Prostate gland (tissue), 2 donors: ENCODE measurements around the gene TCF4. TPM values are rescaled to one million over a fixed set of nuclear protein-coding genes. Genes with fewer than 3 reads are reported as not detected.

ENCODE experiments used
- DNase-seq: peaks from one replicate; pipeline ENCODE4 v3.0.0-alpha.2; 2019; ENCODE audit warnings: low spot score
- H3K27ac ChIP-seq, 2 donors: fragments of 200-600 bp; sonication (generic); 2 replicates each; pipeline ENCODE4 v1.5.1; 2017 to 2019
- H3K27me3 ChIP-seq: fragments of 200-600 bp; sonication (generic); replicated peaks from 2 replicates; pipeline ENCODE4 v1.5.1; 2019; ENCODE audit not compliant: insufficient read depth
- H3K36me3 ChIP-seq, 2 donors: fragments of 200-600 bp; sonication (generic); 1 replicate in 1 of 2; 2 replicates in 1 of 2; pipeline versions ENCODE4 v1.5.1 to v1.8.1; 2017 to 2019
- H3K4me1 ChIP-seq: fragments of 200-600 bp; sonication (generic); replicated peaks from 2 replicates; pipeline ENCODE4 v1.5.1; 2019
- H3K4me3 ChIP-seq, 2 donors: fragments of 200-600 bp; sonication (generic); 2 replicates each; pipeline ENCODE4 v1.5.1; 2017 to 2019
- H3K9me3 ChIP-seq: fragments of 200-600 bp; sonication (generic); 2 replicates; pipeline ENCODE4 v1.5.1; 2017
- POLR2A ChIP-seq: fragments of 450-650 bp; IDR thresholded peaks from one replicate; pipeline ENCODE4 v1.6.1; 2016; ENCODE audit warnings: antibody characterized with exemption, mild to moderate bottlenecking
- POLR2AphosphoS5 ChIP-seq: sonication (generic); formaldehyde crosslinking; IDR thresholded peaks from one replicate; pipeline ENCODE4 v1.6.1; 2017; ENCODE audit warnings: antibody characterized with exemption
- WGBS: methylation state at CpG from one replicate; pipeline ENCODE4 v1.1.5; 2018; 5-methylcytosine and 5-hydroxymethylcytosine counted together
- intact Hi-C: fragments of 100-400 bp; cut with DNase I; formaldehyde crosslinking; loops from one replicate; pipeline ENCODE4 v1.14.2; 2022
- total RNA-seq, 2 donors: library from RNA; depleted of rRNA; stranded (reverse); fragments of >200 nt; gene quantifications; one replicate each; pipeline ENCODE4 v1.1.0, GENCODE V29; 2016
- TF ChIP-seq, protein P1 (sequence below), 4 experiments: fragments of 200-600 bp in 2 of 4; fragments of 450-650 bp in 2 of 4; sonication (generic) in 2 of 4; IDR thresholded peaks; 1 replicate in 3 of 4; 2 replicates in 1 of 4; pipeline ENCODE4 v1.5.1; 2016 to 2019; ENCODE audit warnings: antibody characterized with exemption in 4 of 4, mild to moderate bottlenecking in 2 of 4, moderate library complexity in 2 of 4

The TCF4 gene
- total RNA-seq, 2 donors from 2014 or later: 29.8 to 87.2 TPM

DNA sequence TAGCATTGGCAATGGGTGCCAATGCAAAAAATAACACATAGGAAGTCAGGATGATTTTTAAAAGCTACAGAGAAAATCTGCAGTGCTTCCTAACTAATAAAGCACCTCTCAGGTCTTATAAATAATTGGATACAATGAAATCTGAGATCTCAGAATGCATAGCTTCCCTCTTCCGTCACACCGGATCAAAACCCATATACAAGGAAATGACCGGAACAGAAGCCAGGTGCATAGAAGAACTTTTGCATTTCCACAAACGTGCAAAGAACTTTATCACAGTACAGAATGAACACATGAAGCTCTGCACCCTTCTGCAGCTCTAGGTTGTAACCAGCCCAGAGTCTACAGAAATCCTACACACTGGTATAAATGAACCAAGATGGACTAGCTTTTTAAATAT, 145.4 kb downstream of the TCF4 start:
- Histone ChIP-seq H3K4me1 (no peaks in the 10 kb centered on the region), H3K27ac (no peak overlapping the region), H3K36me3 (no peaks in the 10 kb centered on the region), H3K9me3 (no peaks in the 10 kb centered on the region), H3K4me3 (no peak overlapping the region), H3K27me3 (no peaks in the 10 kb centered on the region)
- DNase-seq: no peak
- intact Hi-C loops: no loop called here
- TF ChIP-seq POLR2A: no peak
- WGBS: 74% methylated on average over 4 of the region's 4 CpGs

DNA sequence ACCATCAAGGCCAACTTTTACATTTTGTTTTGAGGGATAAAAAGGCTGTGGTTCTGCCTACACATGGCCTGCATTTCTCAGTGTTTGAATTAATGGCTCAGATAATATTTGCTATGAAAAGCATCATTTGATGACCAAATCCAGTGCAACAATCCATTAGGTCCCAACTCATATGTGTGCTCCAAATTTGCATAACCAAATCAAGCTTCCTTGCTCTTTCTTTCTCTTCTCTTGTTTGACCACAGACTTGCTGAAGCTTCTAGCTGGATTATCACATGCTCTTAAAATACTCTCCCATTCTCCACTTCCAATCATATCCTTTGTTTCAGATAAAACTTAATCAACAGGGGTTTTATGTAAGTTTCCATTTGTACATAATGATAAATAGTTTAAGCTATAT, 147.0 kb downstream of the TCF4 start:
- Histone ChIP-seq H3K4me3 (no peak overlapping the region), H3K4me1 (no peaks in the 10 kb centered on the region), H3K9me3 (no peaks in the 10 kb centered on the region), H3K27ac (no peak overlapping the region), H3K36me3 (no peaks in the 10 kb centered on the region), H3K27me3 (no peaks in the 10 kb centered on the region)
- no peak for DNase-seq
- intact Hi-C loops: no loop called here
- TF ChIP-seq, protein P1, sequence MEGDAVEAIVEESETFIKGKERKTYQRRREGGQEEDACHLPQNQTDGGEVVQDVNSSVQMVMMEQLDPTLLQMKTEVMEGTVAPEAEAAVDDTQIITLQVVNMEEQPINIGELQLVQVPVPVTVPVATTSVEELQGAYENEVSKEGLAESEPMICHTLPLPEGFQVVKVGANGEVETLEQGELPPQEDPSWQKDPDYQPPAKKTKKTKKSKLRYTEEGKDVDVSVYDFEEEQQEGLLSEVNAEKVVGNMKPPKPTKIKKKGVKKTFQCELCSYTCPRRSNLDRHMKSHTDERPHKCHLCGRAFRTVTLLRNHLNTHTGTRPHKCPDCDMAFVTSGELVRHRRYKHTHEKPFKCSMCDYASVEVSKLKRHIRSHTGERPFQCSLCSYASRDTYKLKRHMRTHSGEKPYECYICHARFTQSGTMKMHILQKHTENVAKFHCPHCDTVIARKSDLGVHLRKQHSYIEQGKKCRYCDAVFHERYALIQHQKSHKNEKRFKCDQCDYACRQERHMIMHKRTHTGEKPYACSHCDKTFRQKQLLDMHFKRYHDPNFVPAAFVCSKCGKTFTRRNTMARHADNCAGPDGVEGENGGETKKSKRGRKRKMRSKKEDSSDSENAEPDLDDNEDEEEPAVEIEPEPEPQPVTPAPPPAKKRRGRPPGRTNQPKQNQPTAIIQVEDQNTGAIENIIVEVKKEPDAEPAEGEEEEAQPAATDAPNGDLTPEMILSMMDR (IDR thresholded peaks at IDR 0.05): no peak
- TF ChIP-seq POLR2A (no peak), POLR2AphosphoS5 (no peak)

DNA sequence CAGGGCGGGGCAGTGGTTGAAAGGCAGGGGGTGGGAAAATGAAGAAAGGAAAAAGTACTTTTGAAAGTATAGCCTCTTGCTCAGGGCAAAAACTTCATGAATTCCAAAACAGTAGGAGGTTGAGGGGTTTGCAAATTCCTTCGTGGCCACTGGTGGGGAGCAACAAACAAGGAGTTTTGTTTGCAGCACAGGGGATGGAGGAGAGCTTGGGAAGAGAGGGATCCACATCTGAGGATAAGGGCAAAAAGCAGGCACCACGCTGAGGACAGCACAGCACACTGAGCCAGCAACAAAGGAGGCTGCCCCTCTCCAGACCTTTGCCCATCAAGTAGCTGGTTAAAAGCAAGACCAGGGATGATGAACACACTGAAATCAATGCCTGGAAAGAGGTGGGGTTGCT, 148.9 kb downstream of the TCF4 start:
- 92% methylated on average over 3 of the region's 3 CpGs for WGBS
- Histone ChIP-seq H3K36me3 (no peaks in the 10 kb centered on the region), H3K27me3 (no peaks in the 10 kb centered on the region), H3K4me1 (no peaks in the 10 kb centered on the region), H3K4me3 (no peak overlapping the region), H3K9me3 (no peaks in the 10 kb centered on the region), H3K27ac (no peak overlapping the region)
- intact Hi-C loops: no loop called here
- TF ChIP-seq POLR2AphosphoS5: no peak
- TF ChIP-seq, protein P1 (IDR thresholded peaks at IDR 0.05): no peak
- TF ChIP-seq POLR2A: no peak
- no peak for DNase-seq

DNA sequence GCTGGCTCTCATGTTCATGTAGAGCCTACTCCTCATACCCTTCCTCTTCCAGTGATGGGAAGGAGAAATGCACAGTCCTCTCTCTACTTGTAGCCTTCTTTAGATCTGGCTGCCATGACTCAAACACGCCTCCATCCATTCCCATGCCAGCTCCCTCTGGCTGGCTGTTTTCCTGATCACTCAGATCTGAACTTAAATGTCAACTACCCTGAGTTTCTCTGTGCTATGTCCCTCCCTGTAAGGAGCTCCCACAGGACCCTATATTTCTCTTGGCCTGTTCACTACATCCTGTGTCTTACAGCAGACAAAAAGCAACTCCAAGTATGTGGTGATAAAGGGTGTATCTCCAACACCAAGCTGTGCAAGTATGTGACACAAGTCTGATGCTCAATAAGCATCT, 152.4 kb downstream of the TCF4 start:
- 95% methylated on average over 1 of the region's 1 CpG for WGBS
- no peak for TF ChIP-seq POLR2AphosphoS5
- TF ChIP-seq, protein P1 (IDR thresholded peaks at IDR 0.05): no peak
- TF ChIP-seq POLR2A: no peak
- no peaks in the 10 kb centered on the region for H3K9me3 ChIP-seq
- intact Hi-C loops: no loop called here
- no peak for DNase-seq
- no peak overlapping the region for H3K4me3 ChIP-seq
- no peak overlapping the region for H3K27ac ChIP-seq
- no peaks in the 10 kb centered on the region for H3K27me3 ChIP-seq
- no peaks in the 10 kb centered on the region for H3K36me3 ChIP-seq
- no peaks in the 10 kb centered on the region for H3K4me1 ChIP-seq

DNA sequence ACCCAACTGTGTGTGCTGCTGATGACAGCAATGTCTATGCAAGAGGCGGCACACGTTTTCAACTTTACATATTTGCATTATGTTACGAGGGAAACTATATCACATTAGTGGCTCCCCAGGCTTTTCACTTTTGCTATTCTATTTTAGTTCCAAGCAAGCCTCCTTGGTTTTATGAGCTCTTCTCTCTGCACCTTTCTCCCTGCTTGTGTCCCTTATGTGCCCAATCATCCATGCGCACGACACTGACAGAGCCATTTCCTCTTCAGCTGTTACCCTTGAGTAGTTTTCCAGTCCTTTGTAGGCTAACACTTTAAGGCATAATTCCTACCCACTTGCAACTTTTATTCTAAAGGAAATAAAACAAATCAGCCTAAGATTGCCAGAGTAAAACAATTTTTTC, 154.3 kb downstream of the TCF4 start:
- no peaks in the 10 kb centered on the region for H3K4me1 ChIP-seq
- intact Hi-C loops: no loop called here
- no peaks in the 10 kb centered on the region for H3K36me3 ChIP-seq
- 91% methylated on average over 5 of the region's 5 CpGs for WGBS
- TF ChIP-seq POLR2AphosphoS5 (no peak), POLR2A (no peak)
- TF ChIP-seq, protein P1 (IDR thresholded peaks at IDR 0.05): no peak
- DNase-seq: no peak
- H3K27ac ChIP-seq: no peak overlapping the region
- H3K27me3 ChIP-seq: no peaks in the 10 kb centered on the region
- no peaks in the 10 kb centered on the region for H3K9me3 ChIP-seq
- H3K4me3 ChIP-seq: no peak overlapping the region
